HepG2 (cell line): ENCODE data around the gene ADAM15. TPM values are rescaled to one million over a fixed set of nuclear protein-coding genes. Genes with fewer than 3 reads are reported as not detected.

ENCODE experiments used
- AGO2 ChIP-seq: fragments of 200-400 bp; formaldehyde crosslinking; optimal IDR thresholded peaks from 2 replicates; pipeline ENCODE3; 2017; ENCODE audit warnings: mild to moderate bottlenecking, low read depth, low read length, moderate library complexity
- CTCF ChIP-seq: sonication (generic); formaldehyde crosslinking; IDR thresholded peaks from 2 replicates; pipeline ENCODE4 v1.5.0; 2020; ENCODE audit warnings: mild to moderate bottlenecking, missing genetic modification reagents, moderate library complexity
- EED ChIP-seq: sonication (generic); formaldehyde crosslinking; IDR thresholded peaks from 2 replicates; pipeline ENCODE4 v1.5.0; 2020; ENCODE audit warnings: mild to moderate bottlenecking, missing genetic modification reagents
- EZH2 ChIP-seq: conservative IDR thresholded peaks from 2 replicates; pipeline ENCODE4 v1.6.1; 2012; ENCODE audit warnings: mild to moderate bottlenecking, low read depth, low read length, moderate library complexity
- FOSL2 ChIP-seq: sonication (generic); formaldehyde crosslinking; IDR thresholded peaks from 2 replicates; pipeline ENCODE4 v1.4.0; 2020; ENCODE audit warnings: missing genetic modification reagents
- FOXO1 ChIP-seq: sonication (generic); formaldehyde crosslinking; IDR thresholded peaks from 2 replicates; pipeline ENCODE4 v1.4.0; 2020; ENCODE audit warnings: missing genetic modification reagents
- GMEB1 ChIP-seq: sonication (generic); formaldehyde crosslinking; IDR thresholded peaks from 2 replicates; pipeline ENCODE4 v1.5.1; 2020; ENCODE audit warnings: missing genetic modification reagents, mild to moderate bottlenecking, borderline replicate concordance
- JARID2 ChIP-seq: sonication (generic); formaldehyde crosslinking; IDR thresholded peaks from 2 replicates; pipeline ENCODE4 v1.8.1; 2023; ENCODE audit warnings: missing genetic modification reagents, inconsistent platforms; ENCODE audit not compliant: insufficient replicate concordance
- KMT2A ChIP-seq: sonication (generic); formaldehyde crosslinking; IDR thresholded peaks from 2 replicates; pipeline ENCODE4 v1.4.0; 2020; ENCODE audit warnings: missing genetic modification reagents
- MEIS1 ChIP-seq: sonication (generic); formaldehyde crosslinking; IDR thresholded peaks from 2 replicates; pipeline ENCODE4 v1.9.0; 2021; ENCODE audit warnings: mild to moderate bottlenecking, missing genetic modification reagents, moderate library complexity, borderline replicate concordance
- NFYB ChIP-seq: sonication (generic); formaldehyde crosslinking; IDR thresholded peaks from 2 replicates; pipeline ENCODE4 v1.4.0; 2020; ENCODE audit warnings: missing genetic modification reagents
- U2AF1 ChIP-seq: fragments of 200-400 bp; formaldehyde crosslinking; optimal IDR thresholded peaks from 2 replicates; pipeline ENCODE3; 2017; ENCODE audit warnings: mild to moderate bottlenecking, low read depth, low read length
- ZFP36L1 ChIP-seq: sonication (generic); formaldehyde crosslinking; IDR thresholded peaks from 2 replicates; pipeline ENCODE4 v1.8.0; 2022; ENCODE audit warnings: mild to moderate bottlenecking, missing genetic modification reagents, moderate library complexity
- ZNF10 ChIP-seq: sonication (generic); formaldehyde crosslinking; IDR thresholded peaks from 2 replicates; pipeline ENCODE4 v1.4.0; 2020; ENCODE audit warnings: mild to moderate bottlenecking, low read depth, missing genetic modification reagents, borderline replicate concordance
- ZNF225 ChIP-seq: sonication (generic); formaldehyde crosslinking; IDR thresholded peaks from 2 replicates; pipeline ENCODE4 v1.4.0; 2020; ENCODE audit warnings: mild to moderate bottlenecking, missing genetic modification reagents
- ZNF230 ChIP-seq: sonication (generic); formaldehyde crosslinking; IDR thresholded peaks from 2 replicates; pipeline ENCODE4 v1.4.0; 2020; ENCODE audit warnings: mild to moderate bottlenecking, missing genetic modification reagents
- ZNF263 ChIP-seq: sonication (generic); formaldehyde crosslinking; IDR thresholded peaks from 2 replicates; pipeline ENCODE4 v1.4.0; 2020; ENCODE audit warnings: missing genetic modification reagents
- ZNF501 ChIP-seq: sonication (generic); formaldehyde crosslinking; IDR thresholded peaks from 2 replicates; pipeline ENCODE4 v1.5.1; 2020; ENCODE audit warnings: mild to moderate bottlenecking, moderate library complexity, missing genetic modification reagents
- ZZZ3 ChIP-seq: sonication (generic); formaldehyde crosslinking; IDR thresholded peaks from 2 replicates; pipeline ENCODE4 v1.4.0; 2020; ENCODE audit warnings: missing genetic modification reagents, mild to moderate bottlenecking, borderline replicate concordance
- polyA plus RNA-seq, 8 experiments: library from polyadenylated mRNA; depleted of rRNA in 3 of 8; stranded (reverse) in 7 of 8; unstranded in 1 of 8; fragments of >200 nt; fragmentation: Illumina TruSeq in 4 of 8; extraction: Trizol in 4 of 8; gene quantifications; 2 replicates each; pipeline versions ENCODE4 v1.2.1 to v1.2.3, GENCODE V29; 2011 to 2016; ENCODE audit warnings: low read depth in 4 of 8, missing spikeins in 1 of 8, mixed read lengths in 1 of 8; ENCODE audit not compliant: insufficient read depth in 1 of 8
- total RNA-seq, 5 experiments: library from RNA; depleted of rRNA; stranded (reverse); fragments of >200 nt; fragmentation: Illumina TruSeq; extraction: Trizol; gene quantifications; 2 replicates each; pipeline ENCODE4 v1.2.3, GENCODE V29; 2016; ENCODE audit warnings: low read depth in 1 of 5
- TF ChIP-seq, protein P1 (sequence below): sonication (generic); formaldehyde crosslinking; IDR thresholded peaks from 2 replicates; pipeline ENCODE4 v1.4.0; 2020; ENCODE audit warnings: mild to moderate bottlenecking, missing genetic modification reagents
- TF ChIP-seq, protein P2 (sequence below): sonication (generic); formaldehyde crosslinking; IDR thresholded peaks from 2 replicates; pipeline ENCODE4 v1.5.0; 2020; ENCODE audit warnings: missing genetic modification reagents
- TF ChIP-seq, protein P3 (sequence below): sonication (generic); formaldehyde crosslinking; IDR thresholded peaks from 2 replicates; pipeline ENCODE4 v1.4.0; 2020; ENCODE audit warnings: missing genetic modification reagents, mild to moderate bottlenecking, borderline replicate concordance

The ADAM15 gene
- total and polyA plus RNA-seq, 2 of the 13 experiments (the other 11 are each of a cell fraction or from before 2014, with no cell fraction given): 17.9 to 25.6 TPM

DNA sequence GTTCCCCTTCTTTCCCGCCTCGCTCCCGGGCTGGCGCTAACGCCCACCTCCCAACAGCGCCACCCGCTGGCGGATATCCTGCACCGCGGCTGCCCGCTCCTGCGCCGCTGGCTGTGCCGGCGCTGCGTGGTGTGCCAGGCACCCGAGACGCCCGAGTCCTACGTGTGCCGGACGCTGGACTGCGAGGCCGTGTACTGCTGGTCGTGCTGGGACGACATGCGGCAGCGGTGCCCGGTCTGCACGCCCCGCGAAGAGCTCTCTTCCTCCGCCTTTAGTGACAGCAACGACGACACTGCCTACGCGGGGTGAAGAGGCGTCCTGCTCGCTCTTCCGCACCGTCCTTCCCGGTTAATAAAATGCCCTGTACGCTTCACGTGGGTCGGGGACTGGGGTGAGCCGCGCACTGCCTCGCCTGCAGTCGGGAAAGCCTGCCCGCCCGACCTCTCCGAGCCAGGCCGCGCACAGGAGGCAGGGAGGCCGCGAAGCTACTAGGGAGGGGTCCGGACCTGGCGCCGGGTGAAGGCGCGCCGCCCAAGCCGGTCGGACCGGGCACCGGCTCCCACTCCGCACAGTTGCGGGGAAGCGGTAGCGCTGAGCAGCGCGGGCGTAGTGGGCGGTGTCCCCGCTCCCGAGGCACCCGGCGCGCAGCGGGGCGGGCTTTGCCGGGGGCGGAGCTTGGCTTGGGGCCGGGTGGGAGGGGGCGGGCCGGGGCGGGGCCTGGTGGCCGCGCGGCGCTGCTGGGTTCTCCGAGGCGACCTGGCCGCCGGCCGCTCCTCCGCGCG is at the start of gene ADAM15 (continued):
- TF ChIP-seq CTCF (CRISPR knock-in tag) (peak; percentile 99), FOSL2 (CRISPR knock-in tag) (peak; percentile 22; the same call in 1 of the 2 replicates), ZNF225 (CRISPR knock-in tag) (peak; percentile 76; the same call in 1 of the 2 replicates), EZH2 (no peak), NFYB (CRISPR knock-in tag) (no peak), U2AF1 (no peak), ZNF10 (CRISPR knock-in tag) (no peak), FOXO1 (CRISPR knock-in tag) (no peak; the same call in 1 of the 2 replicates), JARID2 (CRISPR knock-in tag) (no peak), ZFP36L1 (no peak), ZZZ3 (CRISPR knock-in tag) (no peak), ZNF501 (CRISPR knock-in tag) (peak; percentile 92), AGO2 (no peak), MEIS1 (CRISPR knock-in tag) (peak; percentile 75; the same call in 1 of the 2 replicates), ZNF263 (CRISPR knock-in tag) (peak; percentile 52; the same call in 1 of the 2 replicates), EED (CRISPR knock-in tag) (peak; percentile 96), KMT2A (CRISPR knock-in tag) (peak; percentile 38; the same call in 1 of the 2 replicates), ZNF230 (0 out of 2 replicates have a peak, but pooled peaks have one; percentile 26), GMEB1 (CRISPR knock-in tag) (peak; percentile 62)
- TF ChIP-seq, protein P1, sequence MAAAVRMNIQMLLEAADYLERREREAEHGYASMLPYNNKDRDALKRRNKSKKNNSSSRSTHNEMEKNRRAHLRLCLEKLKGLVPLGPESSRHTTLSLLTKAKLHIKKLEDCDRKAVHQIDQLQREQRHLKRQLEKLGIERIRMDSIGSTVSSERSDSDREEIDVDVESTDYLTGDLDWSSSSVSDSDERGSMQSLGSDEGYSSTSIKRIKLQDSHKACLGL (CRISPR knock-in tag): peak; percentile 91; the same call in 1 of the 2 replicates
- TF ChIP-seq, protein P2, sequence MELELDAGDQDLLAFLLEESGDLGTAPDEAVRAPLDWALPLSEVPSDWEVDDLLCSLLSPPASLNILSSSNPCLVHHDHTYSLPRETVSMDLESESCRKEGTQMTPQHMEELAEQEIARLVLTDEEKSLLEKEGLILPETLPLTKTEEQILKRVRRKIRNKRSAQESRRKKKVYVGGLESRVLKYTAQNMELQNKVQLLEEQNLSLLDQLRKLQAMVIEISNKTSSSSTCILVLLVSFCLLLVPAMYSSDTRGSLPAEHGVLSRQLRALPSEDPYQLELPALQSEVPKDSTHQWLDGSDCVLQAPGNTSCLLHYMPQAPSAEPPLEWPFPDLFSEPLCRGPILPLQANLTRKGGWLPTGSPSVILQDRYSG (CRISPR knock-in tag): 0 out of 2 replicates have a peak, but pooled peaks have one; percentile 66
- TF ChIP-seq, protein P3, sequence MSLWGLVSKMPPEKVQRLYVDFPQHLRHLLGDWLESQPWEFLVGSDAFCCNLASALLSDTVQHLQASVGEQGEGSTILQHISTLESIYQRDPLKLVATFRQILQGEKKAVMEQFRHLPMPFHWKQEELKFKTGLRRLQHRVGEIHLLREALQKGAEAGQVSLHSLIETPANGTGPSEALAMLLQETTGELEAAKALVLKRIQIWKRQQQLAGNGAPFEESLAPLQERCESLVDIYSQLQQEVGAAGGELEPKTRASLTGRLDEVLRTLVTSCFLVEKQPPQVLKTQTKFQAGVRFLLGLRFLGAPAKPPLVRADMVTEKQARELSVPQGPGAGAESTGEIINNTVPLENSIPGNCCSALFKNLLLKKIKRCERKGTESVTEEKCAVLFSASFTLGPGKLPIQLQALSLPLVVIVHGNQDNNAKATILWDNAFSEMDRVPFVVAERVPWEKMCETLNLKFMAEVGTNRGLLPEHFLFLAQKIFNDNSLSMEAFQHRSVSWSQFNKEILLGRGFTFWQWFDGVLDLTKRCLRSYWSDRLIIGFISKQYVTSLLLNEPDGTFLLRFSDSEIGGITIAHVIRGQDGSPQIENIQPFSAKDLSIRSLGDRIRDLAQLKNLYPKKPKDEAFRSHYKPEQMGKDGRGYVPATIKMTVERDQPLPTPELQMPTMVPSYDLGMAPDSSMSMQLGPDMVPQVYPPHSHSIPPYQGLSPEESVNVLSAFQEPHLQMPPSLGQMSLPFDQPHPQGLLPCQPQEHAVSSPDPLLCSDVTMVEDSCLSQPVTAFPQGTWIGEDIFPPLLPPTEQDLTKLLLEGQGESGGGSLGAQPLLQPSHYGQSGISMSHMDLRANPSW (CRISPR knock-in tag): peak; percentile 50; the same call in 1 of the 2 replicates
